Measurements from ENCODE around the gene IFI6. TPM values are rescaled to one million over a fixed set of nuclear protein-coding genes. Genes with fewer than 3 reads are reported as not detected.

Gene IFI6
- total and polyA plus RNA-seq, 2 donors (not counting 1 experiment from before 2014, with no cell fraction given), result 11.7 to 12.0 TPM

GRCh38 chr1:27650171-27650538 is 21.8 kb downstream of the IFI6 start:
- no peak for DNase-seq
- Histone ChIP-seq H3K9me3 (ENCODE audit: control extremely low read depth in 1 of 3, control insufficient read depth in 2 of 3, insufficient read depth in 1 of 3, low read length in 2 of 3) (no peaks in the 10 kb centered on the region), H3K36me3 (replicated peaks in 1 of 2; ENCODE audit: control extremely low read depth in 1 of 2, control insufficient read depth in 1 of 2, extremely low read depth in 1 of 2, insufficient read depth in 2 of 2, low read length in 1 of 2) (no peaks in the 10 kb centered on the region), H2AFZ (ENCODE audit: insufficient read depth, low read depth, low read length, poor library complexity, severe bottlenecking) (no peak overlapping the region), H3K79me2 (ENCODE audit: control insufficient read depth, insufficient read depth, low read length) (no peaks in the 10 kb centered on the region), H3K9ac (ENCODE audit: low read length) (no peak overlapping the region), H3K4me1 (ENCODE audit: control insufficient read depth in 2 of 2, insufficient read depth in 2 of 2, low read length in 2 of 2) (peaks cover 0 to 6% of the 10 kb centered on the region in 2 donors), H3K27ac (ENCODE audit: low read length in 2 of 2) (no peak overlapping the region), H3K4me3 (ENCODE audit: control extremely low read depth in 1 of 5, extremely low read depth in 1 of 5, insufficient read depth in 1 of 5, low read depth in 2 of 5, low read length in 4 of 5) (no peak overlapping the region), H3K4me2 (replicated peaks; ENCODE audit: low read depth, low read length, poor library complexity, severe bottlenecking) (no peak overlapping the region), H4K20me1 (ENCODE audit: control insufficient read depth, insufficient read depth, low read length, poor library complexity, severe bottlenecking) (no peaks in the 10 kb centered on the region), H3K27me3 (replicated peaks in 1 of 4; ENCODE audit: control extremely low read depth in 1 of 4, control insufficient read depth in 3 of 4, insufficient read depth in 4 of 4, low read length in 3 of 4) (no peaks in the 10 kb centered on the region)
- Mint-ChIP-seq H3K27me3 (no peaks in the 10 kb centered on the region), H3K9me3 (ENCODE audit: insufficient read depth) (no peaks in the 10 kb centered on the region), H3K4me1 (peaks cover 10% of the 10 kb centered on the region), H3K27ac (no peak overlapping the region), H3K4me3 (no peak overlapping the region)
- no peak for ATAC-seq (ENCODE audit: low read depth)
- ChIA-PET CTCF (interaction anchor here (0.6 to 2.3 kb wide), 11 partner anchors 9 to 606 kb away, joined by 3 to 11 read pairs (median 5); no protein-coding TSS in a partner anchor), POLR2A (interaction anchor here (0.6 to 1.4 kb wide), 2 partner anchors 8 to 29 kb away, joined by 5 to 7 read pairs; no protein-coding TSS in a partner anchor)
- TF ChIP-seq, protein P1, sequence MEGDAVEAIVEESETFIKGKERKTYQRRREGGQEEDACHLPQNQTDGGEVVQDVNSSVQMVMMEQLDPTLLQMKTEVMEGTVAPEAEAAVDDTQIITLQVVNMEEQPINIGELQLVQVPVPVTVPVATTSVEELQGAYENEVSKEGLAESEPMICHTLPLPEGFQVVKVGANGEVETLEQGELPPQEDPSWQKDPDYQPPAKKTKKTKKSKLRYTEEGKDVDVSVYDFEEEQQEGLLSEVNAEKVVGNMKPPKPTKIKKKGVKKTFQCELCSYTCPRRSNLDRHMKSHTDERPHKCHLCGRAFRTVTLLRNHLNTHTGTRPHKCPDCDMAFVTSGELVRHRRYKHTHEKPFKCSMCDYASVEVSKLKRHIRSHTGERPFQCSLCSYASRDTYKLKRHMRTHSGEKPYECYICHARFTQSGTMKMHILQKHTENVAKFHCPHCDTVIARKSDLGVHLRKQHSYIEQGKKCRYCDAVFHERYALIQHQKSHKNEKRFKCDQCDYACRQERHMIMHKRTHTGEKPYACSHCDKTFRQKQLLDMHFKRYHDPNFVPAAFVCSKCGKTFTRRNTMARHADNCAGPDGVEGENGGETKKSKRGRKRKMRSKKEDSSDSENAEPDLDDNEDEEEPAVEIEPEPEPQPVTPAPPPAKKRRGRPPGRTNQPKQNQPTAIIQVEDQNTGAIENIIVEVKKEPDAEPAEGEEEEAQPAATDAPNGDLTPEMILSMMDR (IDR thresholded peaks at IDR 0.05), result no peak
- TF ChIP-seq EZH2 (IDR thresholded peaks at IDR 0.05; ENCODE audit: borderline replicate concordance, insufficient read depth, low read depth, low read length, poor library complexity, severe bottlenecking), result no peak
- intact Hi-C loops (cut with micrococcal nuclease), result no loop called here
- WGBS (ENCODE audit: insufficient coverage), result 67% methylated on average over 1 of the region's 1 CpG

DNA sequence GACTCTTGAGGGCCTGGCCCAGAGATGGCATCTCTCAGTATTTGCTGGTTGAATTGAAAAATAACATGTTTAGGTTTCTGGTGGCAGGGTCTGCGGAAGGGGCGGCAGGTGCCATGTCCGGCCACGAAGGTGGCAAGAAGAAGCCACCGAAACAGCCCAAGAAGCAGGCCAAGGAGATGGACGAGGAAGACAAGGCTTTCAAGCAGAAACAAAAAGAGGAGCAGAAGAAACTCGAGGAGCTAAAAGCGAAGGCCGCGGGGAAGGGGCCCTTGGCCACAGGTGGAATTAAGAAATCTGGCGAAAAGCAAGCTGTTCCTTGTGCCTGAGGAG is 22.7 kb downstream of the IFI6 start:
- CTCF ChIA-PET, result interaction anchor here (0.6 to 2.3 kb wide), 11 partner anchors 10 to 605 kb away, joined by 3 to 11 read pairs (median 5); no protein-coding TSS in a partner anchor
- no peak for ATAC-seq (ENCODE audit: low read depth)
- Mint-ChIP-seq H3K27me3 (no peaks in the 10 kb centered on the region), H3K27ac (no peak overlapping the region), H3K4me3 (no peak overlapping the region), H3K9me3 (ENCODE audit: insufficient read depth) (no peaks in the 10 kb centered on the region), H3K4me1 (peaks cover 7% of the 10 kb centered on the region)
- Histone ChIP-seq H3K27me3 (replicated peaks in 1 of 4; ENCODE audit: control extremely low read depth in 1 of 4, control insufficient read depth in 3 of 4, insufficient read depth in 4 of 4, low read length in 3 of 4) (no peaks in the 10 kb centered on the region), H3K4me1 (ENCODE audit: control insufficient read depth in 2 of 2, insufficient read depth in 2 of 2, low read length in 2 of 2) (peaks cover under 1 to 9% of the 10 kb centered on the region in 2 donors), H3K9me3 (ENCODE audit: control extremely low read depth in 1 of 3, control insufficient read depth in 2 of 3, insufficient read depth in 1 of 3, low read length in 2 of 3) (no peaks in the 10 kb centered on the region), H3K79me2 (ENCODE audit: control insufficient read depth, insufficient read depth, low read length) (no peaks in the 10 kb centered on the region), H3K9ac (ENCODE audit: low read length) (no peak overlapping the region), H2AFZ (ENCODE audit: insufficient read depth, low read depth, low read length, poor library complexity, severe bottlenecking) (no peak overlapping the region), H3K4me3 (ENCODE audit: control extremely low read depth in 1 of 5, extremely low read depth in 1 of 5, insufficient read depth in 1 of 5, low read depth in 2 of 5, low read length in 4 of 5) (no peak overlapping the region), H3K36me3 (replicated peaks in 1 of 2; ENCODE audit: control extremely low read depth in 1 of 2, control insufficient read depth in 1 of 2, extremely low read depth in 1 of 2, insufficient read depth in 2 of 2, low read length in 1 of 2) (no peaks in the 10 kb centered on the region), H3K4me2 (replicated peaks; ENCODE audit: low read depth, low read length, poor library complexity, severe bottlenecking) (no peak overlapping the region), H4K20me1 (ENCODE audit: control insufficient read depth, insufficient read depth, low read length, poor library complexity, severe bottlenecking) (no peaks in the 10 kb centered on the region), H3K27ac (ENCODE audit: low read length in 2 of 2) (no peak overlapping the region)
- TF ChIP-seq, protein P1 (IDR thresholded peaks at IDR 0.05), result no peak
- TF ChIP-seq EZH2 (IDR thresholded peaks at IDR 0.05; ENCODE audit: borderline replicate concordance, insufficient read depth, low read depth, low read length, poor library complexity, severe bottlenecking), result no peak
- intact Hi-C loops (cut with micrococcal nuclease), result no loop called here
- POLR2A ChIA-PET, result interaction anchor here (0.9 to 1.4 kb wide), 3 partner anchors 9 to 49 kb away, joined by 3 to 5 read pairs (median 5); no protein-coding TSS in a partner anchor
- WGBS (ENCODE audit: insufficient coverage), result 98% methylated on average over 5 of the region's 11 CpGs
- no peak for DNase-seq

Measured in B cell (primary cell).